NB4 (cell line): ENCODE data around the gene ETV4.
"Not testable (repeated sequence)": the region's sequence is repeated elsewhere in the genome, so short reads cannot be mapped to it uniquely, and the experiment has no call there.

ENCODE experiments used
- CTCF ChIP-seq: IDR thresholded peaks from one replicate; pipeline ENCODE4 v1.5.1; 2012; ENCODE audit warnings: low read depth, low read length
- MYC ChIP-seq: IDR thresholded peaks from 2 replicates; pipeline ENCODE4 v1.6.1; 2011; ENCODE audit warnings: low read depth, low read length
- POLR2A ChIP-seq: IDR thresholded peaks from 2 replicates; pipeline ENCODE4 v1.6.1; 2011; ENCODE audit warnings: mild to moderate bottlenecking; ENCODE audit not compliant: insufficient read length; ENCODE audit errors: extremely low read depth
- TF ChIP-seq, protein P1 (sequence below): IDR thresholded peaks from 2 replicates; pipeline ENCODE4 v1.6.1; 2011; ENCODE audit warnings: low read depth, low read length

GRCh38 chr17:43511199-43511598 is 34.9 kb downstream of the ETV4 start:
- not testable (repeated sequence) for TF ChIP-seq CTCF, POLR2A, MYC
- TF ChIP-seq, protein P1, sequence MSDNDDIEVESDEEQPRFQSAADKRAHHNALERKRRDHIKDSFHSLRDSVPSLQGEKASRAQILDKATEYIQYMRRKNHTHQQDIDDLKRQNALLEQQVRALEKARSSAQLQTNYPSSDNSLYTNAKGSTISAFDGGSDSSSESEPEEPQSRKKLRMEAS, result not testable (repeated sequence)
